Measurements from ENCODE around the gene ADCY10. TPM values are rescaled to one million over a fixed set of nuclear protein-coding genes. Genes with fewer than 3 reads are reported as not detected.
A peak's percentile ranks its signal among the peaks of the same experiment; 100 is the strongest.
"Not testable (repeated sequence)": the region's sequence is repeated elsewhere in the genome, so short reads cannot be mapped to it uniquely, and the experiment has no call there.

Gene ADCY10
- total RNA-seq, 6 donors from 2014 or later, result 0.11 to 0.49 (median 0.18) TPM; not detected in 2

- no peak for DNase-seq
- Histone ChIP-seq H3K4me1 (peaks cover under 1 to 9% (median 8%) of the 10 kb centered on the region in 4 donors), H3K27ac (no peak overlapping the region), H3K36me3 (no peaks in the 10 kb centered on the region), H3K9me3 (no peaks in the 10 kb centered on the region), H3K4me3 (no peak overlapping the region), H3K27me3 (no peaks in the 10 kb centered on the region)
- TF ChIP-seq CTCF (IDR thresholded peaks at IDR 0.05) (no peak), POLR2AphosphoS5 (IDR thresholded peaks at IDR 0.05) (no peak), EP300 (IDR thresholded peaks at IDR 0.05) (no peak), POLR2A (IDR thresholded peaks at IDR 0.05) (no peak)
- 51 to 73% methylated on average over 3 of the region's 3 CpGs for WGBS, 2 donors
- no peak for ATAC-seq (ENCODE audit: low FRiP score in 2 of 2)
Measured at GRCh38 chr1:167808690-167809089, 105.2 kb downstream of the ADCY10 start.

GRCh38 chr1:167808104-167808503 lies 105.8 kb downstream of the ADCY10 start:
- WGBS, 2 donors, result 88% methylated on average over 3 of the region's 3 CpGs
- H3K27me3 ChIP-seq, result no peaks in the 10 kb centered on the region
- no peak for TF ChIP-seq POLR2A (IDR thresholded peaks at IDR 0.05)
- TF ChIP-seq CTCF (IDR thresholded peaks at IDR 0.05), result no peak
- TF ChIP-seq EP300 (IDR thresholded peaks at IDR 0.05), result no peak
- TF ChIP-seq POLR2AphosphoS5 (IDR thresholded peaks at IDR 0.05), result no peak
- no peaks in the 10 kb centered on the region for H3K36me3 ChIP-seq
- no peak overlapping the region for H3K27ac ChIP-seq
- DNase-seq (no peak), ATAC-seq (ENCODE audit: low FRiP score in 2 of 2) (no peak)
- H3K4me3 ChIP-seq, result no peak overlapping the region
- H3K9me3 ChIP-seq, result no peaks in the 10 kb centered on the region
- peaks cover 6 to 15% (median 13%) of the 10 kb centered on the region in 4 donors for H3K4me1 ChIP-seq

GRCh38 chr1:167806676-167807075 lies 107.3 kb downstream of the ADCY10 start:
- H3K9me3 ChIP-seq; ATAC-seq (ENCODE audit: low FRiP score in 2 of 2); H3K27ac ChIP-seq; H3K36me3 ChIP-seq; H3K4me3 ChIP-seq; H3K27me3 ChIP-seq: not testable (repeated sequence)
- H3K4me1 ChIP-seq, result peaks cover 7 to 19% (median 13%) of the 10 kb centered on the region in 4 donors
- DNase-seq, result peak in 1 of 2 donors; percentile 56
- WGBS, 2 donors, result 95 to 96% methylated on average over 10 to 12 of the region's 12 CpGs

- DNase-seq, result peak in 1 of 2 donors; percentile 64
- not testable (repeated sequence) for H3K9me3 ChIP-seq; H3K4me3 ChIP-seq; H3K36me3 ChIP-seq; ATAC-seq (ENCODE audit: low FRiP score in 2 of 2); H3K27me3 ChIP-seq; H3K27ac ChIP-seq
- WGBS, 2 donors, result 98 to 100% methylated on average over 6 to 14 of the region's 23 CpGs
- peaks cover 7 to 19% (median 13%) of the 10 kb centered on the region in 4 donors for H3K4me1 ChIP-seq
Measured at GRCh38 chr1:167806235-167806634, 107.7 kb downstream of the ADCY10 start.

- no peaks in the 10 kb centered on the region for H3K9me3 ChIP-seq
- DNase-seq, result no peak
- peak overlapping the region in 2 of 4 donors; percentile 46 to 52 for H3K27ac ChIP-seq
- H3K4me3 ChIP-seq, result no peak overlapping the region
- no peaks in the 10 kb centered on the region for H3K27me3 ChIP-seq
- H3K36me3 ChIP-seq, result no peaks in the 10 kb centered on the region
- 46 to 62% methylated on average over 4 of the region's 4 CpGs for WGBS, 2 donors
- TF ChIP-seq POLR2A (IDR thresholded peaks at IDR 0.05) (no peak), EP300 (IDR thresholded peaks at IDR 0.05) (no peak), POLR2AphosphoS5 (IDR thresholded peaks at IDR 0.05) (no peak), CTCF (IDR thresholded peaks at IDR 0.05) (no peak)
- ATAC-seq (ENCODE audit: low FRiP score in 2 of 2), result no peak
- peaks cover 7 to 19% (median 13%) of the 10 kb centered on the region in 4 donors for H3K4me1 ChIP-seq
Measured at GRCh38 chr1:167805041-167805556, 108.8 kb downstream of the ADCY10 start.
